Measurements from ENCODE around the gene NMNAT2. TPM values are rescaled to one million over a fixed set of nuclear protein-coding genes. Genes with fewer than 3 reads are reported as not detected.

The NMNAT2 gene
- total and polyA plus RNA-seq, 2 donors (not counting 3 experiments of a cell fraction or from before 2014, with no cell fraction given), result 0.28 to 0.38 TPM

- Histone ChIP-seq H3K4me3 (replicated peaks in 1 of 3; ENCODE audit: insufficient read depth in 1 of 3, low read depth in 1 of 3, low read length in 3 of 3) (no peak overlapping the region), H3K27me3 (ENCODE audit: control insufficient read depth in 2 of 2, insufficient read depth in 2 of 2, low read length in 2 of 2) (peaks cover 4 to 5% of the 10 kb centered on the region in 2 experiments), H3K9me3 (replicated peaks; ENCODE audit: control insufficient read depth, insufficient read depth, low read length) (no peaks in the 10 kb centered on the region), H3K9ac (replicated peaks; ENCODE audit: extremely low read depth, insufficient read depth, low read length) (no peak overlapping the region), H3K4me1 (ENCODE audit: control insufficient read depth, extremely low read depth, insufficient read depth, low read length) (no peaks in the 10 kb centered on the region), H3K4me2 (ENCODE audit: insufficient read depth, low read length) (no peak overlapping the region), H3K9me1 (replicated peaks; ENCODE audit: control insufficient read depth, extremely low read depth, insufficient read depth, low read length) (no peaks in the 10 kb centered on the region), H3K36me3 (ENCODE audit: control insufficient read depth in 2 of 2, extremely low read depth in 1 of 2, insufficient read depth in 2 of 2, low read length in 2 of 2) (no peaks in the 10 kb centered on the region), H4K20me1 (replicated peaks; ENCODE audit: control insufficient read depth, extremely low read depth, insufficient read depth, low read length) (no peaks in the 10 kb centered on the region), H3K79me2 (ENCODE audit: control insufficient read depth, insufficient read depth, low read length) (no peaks in the 10 kb centered on the region), H3K27ac (ENCODE audit: insufficient read depth, low read depth, low read length) (no peak overlapping the region), H2AFZ (ENCODE audit: low read depth, low read length) (no peak overlapping the region)
- TF ChIP-seq FOS (IDR thresholded peaks at IDR 0.05; ENCODE audit: borderline replicate concordance, insufficient read depth, low read length) (no peak), MAX (IDR thresholded peaks at IDR 0.05; ENCODE audit: insufficient read depth, insufficient read length) (no peak), JUN (IDR thresholded peaks at IDR 0.05; ENCODE audit: borderline replicate concordance, insufficient read depth, insufficient read length, low read depth) (no peak)
- dilution Hi-C loops (cut with MboI; ENCODE audit: extremely low pct_ligation_motif_present, low sequenced_read_pairs), result no loop called here
- FAIRE-seq (no peak), DNase-seq (ENCODE audit: low read depth, low spot score) (no peak)
- no TSS peak for BruUV-seq (replicated peaks)
- intact Hi-C loops (cut with micrococcal nuclease), result no loop called here
- ChIA-PET CTCF (no interaction called here), POLR2A (no interaction called here)
Measured at GRCh38 chr1:183461350-183461749, 43.2 kb upstream of the NMNAT2 start.

- DNase-seq (ENCODE audit: low read depth, low spot score), result no peak
- H3K27me3 ChIP-seq (ENCODE audit: control insufficient read depth in 2 of 2, insufficient read depth in 2 of 2, low read length in 2 of 2), result peaks cover 4 to 5% of the 10 kb centered on the region in 2 experiments
- no peak for FAIRE-seq
- intact Hi-C loops (cut with micrococcal nuclease), result no loop called here
- TF ChIP-seq FOS (IDR thresholded peaks at IDR 0.05; ENCODE audit: borderline replicate concordance, insufficient read depth, low read length) (no peak), CTCF (IDR thresholded peaks at IDR 0.05; ENCODE audit: extremely low read depth in 1 of 2, insufficient read depth in 1 of 2, low read depth in 1 of 2, low read length in 2 of 2) (no peak), MAX (IDR thresholded peaks at IDR 0.05; ENCODE audit: insufficient read depth, insufficient read length) (no peak), POLR2AphosphoS5 (IDR thresholded peaks at IDR 0.05; ENCODE audit: insufficient read depth, low read depth, low read length) (no peak), MYC (IDR thresholded peaks at IDR 0.05; ENCODE audit: low read depth, low read length) (no peak), JUN (IDR thresholded peaks at IDR 0.05; ENCODE audit: borderline replicate concordance, insufficient read depth, insufficient read length, low read depth) (no peak), POLR2A (IDR thresholded peaks at IDR 0.05; ENCODE audit: low read depth, low read length) (no peak), EZH2 (IDR thresholded peaks at IDR 0.05; ENCODE audit: borderline replicate concordance, low read depth, low read length, severe bottlenecking) (no peak), GATA2 (IDR thresholded peaks at IDR 0.05; ENCODE audit: insufficient read depth, insufficient read length, low read depth, low read length) (no peak)
- ChIA-PET POLR2A (interaction anchor here (0.7 kb wide), 1 partner anchor 14 kb away, joined by 4 read pairs; no protein-coding TSS in a partner anchor), CTCF (no interaction called here)
- H3K79me2 ChIP-seq (ENCODE audit: control insufficient read depth, insufficient read depth, low read length), result no peaks in the 10 kb centered on the region
- H2AFZ ChIP-seq (ENCODE audit: low read depth, low read length), result no peak overlapping the region
- dilution Hi-C loops (cut with MboI; ENCODE audit: extremely low pct_ligation_motif_present, low sequenced_read_pairs), result no loop called here
- H4K20me1 ChIP-seq (replicated peaks; ENCODE audit: control insufficient read depth, extremely low read depth, insufficient read depth, low read length), result no peaks in the 10 kb centered on the region
- H3K9ac ChIP-seq (replicated peaks; ENCODE audit: extremely low read depth, insufficient read depth, low read length), result no peak overlapping the region
- H3K9me1 ChIP-seq (replicated peaks; ENCODE audit: control insufficient read depth, extremely low read depth, insufficient read depth, low read length), result no peaks in the 10 kb centered on the region
- BruUV-seq (replicated peaks), result no TSS peak
- H3K36me3 ChIP-seq (ENCODE audit: control insufficient read depth in 2 of 2, extremely low read depth in 1 of 2, insufficient read depth in 2 of 2, low read length in 2 of 2), result no peaks in the 10 kb centered on the region
- H3K4me2 ChIP-seq (ENCODE audit: insufficient read depth, low read length), result no peak overlapping the region
- no peaks in the 10 kb centered on the region for H3K4me1 ChIP-seq (ENCODE audit: control insufficient read depth, extremely low read depth, insufficient read depth, low read length)
- no peak overlapping the region for H3K4me3 ChIP-seq (replicated peaks in 1 of 3; ENCODE audit: insufficient read depth in 1 of 3, low read depth in 1 of 3, low read length in 3 of 3)
- H3K9me3 ChIP-seq (replicated peaks; ENCODE audit: control insufficient read depth, insufficient read depth, low read length), result no peaks in the 10 kb centered on the region
- no peak overlapping the region for H3K27ac ChIP-seq (ENCODE audit: insufficient read depth, low read depth, low read length)
Measured at GRCh38 chr1:183460596-183460995, 42.4 kb upstream of the NMNAT2 start.
